Posterior vena cava (tissue), 2 donors: ENCODE measurements around the gene F10. TPM values are rescaled to one million over a fixed set of nuclear protein-coding genes. Genes with fewer than 3 reads are reported as not detected.

ENCODE experiments used
- DNase-seq: peaks from one replicate; pipeline ENCODE4 v3.0.0-alpha.2; 2020; ENCODE audit warnings: low spot score
- intact Hi-C, 2 donors: fragments of 100-400 bp; cut with DNase I; formaldehyde crosslinking; loops; one replicate each; pipeline versions ENCODE4 v1.14.1 to v1.14.2; 2022 to 2023
- total RNA-seq, 2 donors: library from RNA; stranded (reverse); fragmentation: NEBNext Ultra II Directional; extraction: Animal tissue kit (Norgen Biotek cat#: 25700); gene quantifications; one replicate each; pipeline ENCODE4 v1.2.1, GENCODE V29; 2021
- donor health status: DM: yes; HTN: yes; CAD: no.
- donor health status: DM: yes; HTN: yes; CAD: no.

Gene F10
- total RNA-seq, 2 donors from 2014 or later, result 19.8 to 48.4 TPM

DNA sequence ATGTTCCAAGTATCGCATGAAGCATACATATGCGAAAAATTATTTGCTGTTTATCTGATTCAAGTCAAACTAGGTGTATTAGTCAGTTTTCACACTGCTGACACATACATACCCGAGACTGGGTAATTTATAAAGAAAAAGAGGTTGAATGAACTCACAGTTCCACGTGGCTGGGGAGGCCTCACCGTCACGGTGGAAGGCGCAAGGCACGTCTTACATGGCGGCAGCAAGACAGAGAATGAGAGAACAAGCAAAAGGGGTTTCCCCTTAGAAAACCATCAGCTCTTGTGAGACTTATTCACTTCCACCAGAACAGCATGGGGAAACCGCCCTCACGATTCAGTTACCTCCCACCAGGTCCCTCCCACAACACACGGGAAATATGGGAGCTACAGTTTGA is 22.9 kb downstream of the F10 start:
- intact Hi-C loops, result no loop called here
- DNase-seq, result no peak

- intact Hi-C loops, result no loop called here
- peak; percentile 46 for DNase-seq
Observed at GRCh38 chr13:113145911-113146598, 23.5 kb downstream of the F10 start.

DNA sequence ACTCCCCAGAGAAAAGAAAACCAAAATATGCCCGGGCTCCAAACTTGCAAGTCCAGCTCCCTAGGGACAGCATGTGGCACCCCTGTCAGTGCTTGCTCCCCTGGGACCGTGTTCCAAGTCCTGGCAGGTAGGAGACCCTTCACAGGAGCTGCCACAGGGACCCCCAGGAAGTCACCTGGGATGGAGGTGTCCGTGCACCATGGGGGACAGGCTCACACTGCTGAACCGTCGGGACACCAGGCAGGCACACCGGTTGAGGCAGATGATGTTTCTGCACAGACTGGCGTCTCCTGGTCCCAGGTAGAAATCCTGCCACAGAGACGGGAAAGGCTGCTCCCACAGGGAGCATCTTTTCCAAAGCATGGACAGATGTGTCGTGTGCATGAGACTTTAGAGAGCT is 24.2 kb downstream of the F10 start:
- intact Hi-C loops, result no loop called here
- peak; percentile 37 for DNase-seq

DNA sequence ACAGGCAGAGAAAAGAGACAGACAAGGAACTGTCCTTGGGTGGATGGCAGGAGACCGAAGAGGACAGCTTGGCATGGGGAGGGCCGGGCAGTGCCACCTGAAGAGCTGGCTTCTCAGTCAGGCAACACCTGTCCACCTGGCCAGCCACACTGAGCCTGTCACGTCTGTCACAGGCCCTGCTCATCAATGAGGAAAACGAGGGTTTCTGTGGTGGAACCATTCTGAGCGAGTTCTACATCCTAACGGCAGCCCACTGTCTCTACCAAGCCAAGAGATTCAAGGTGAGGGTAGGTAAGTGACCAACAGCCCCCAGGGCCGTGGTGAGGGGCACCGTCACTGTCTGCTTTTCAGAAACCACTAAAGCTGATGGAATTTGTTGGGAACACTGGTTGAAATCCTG is 24.6 kb downstream of the F10 start:
- intact Hi-C loops, result no loop called here
- peak; percentile 45 for DNase-seq

DNA sequence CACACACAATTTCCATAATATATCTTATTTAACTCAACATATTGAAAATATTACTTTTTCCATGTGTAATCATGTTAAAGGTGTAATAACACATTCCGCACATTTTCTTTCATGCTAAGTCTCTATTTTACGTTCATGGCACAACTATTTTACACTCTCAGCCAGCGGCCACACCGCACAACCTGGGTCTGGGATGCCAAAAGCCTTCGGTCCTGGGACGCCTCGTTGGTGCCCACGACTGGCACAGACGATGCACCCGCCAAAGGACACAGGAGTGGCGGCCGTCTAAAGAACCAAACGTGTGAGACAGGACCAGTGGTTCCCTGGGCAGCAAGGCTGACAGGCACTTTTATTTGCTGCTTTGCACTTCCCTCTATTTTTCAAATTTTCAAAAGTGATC is 25.8 kb downstream of the F10 start:
- peak; percentile 51 for DNase-seq
- intact Hi-C loops, result no loop called here

- peak; percentile 75 for DNase-seq
- intact Hi-C loops, result no loop called here
Observed at GRCh38 chr13:113148940-113149503, 26.4 kb downstream of the F10 start.

DNA sequence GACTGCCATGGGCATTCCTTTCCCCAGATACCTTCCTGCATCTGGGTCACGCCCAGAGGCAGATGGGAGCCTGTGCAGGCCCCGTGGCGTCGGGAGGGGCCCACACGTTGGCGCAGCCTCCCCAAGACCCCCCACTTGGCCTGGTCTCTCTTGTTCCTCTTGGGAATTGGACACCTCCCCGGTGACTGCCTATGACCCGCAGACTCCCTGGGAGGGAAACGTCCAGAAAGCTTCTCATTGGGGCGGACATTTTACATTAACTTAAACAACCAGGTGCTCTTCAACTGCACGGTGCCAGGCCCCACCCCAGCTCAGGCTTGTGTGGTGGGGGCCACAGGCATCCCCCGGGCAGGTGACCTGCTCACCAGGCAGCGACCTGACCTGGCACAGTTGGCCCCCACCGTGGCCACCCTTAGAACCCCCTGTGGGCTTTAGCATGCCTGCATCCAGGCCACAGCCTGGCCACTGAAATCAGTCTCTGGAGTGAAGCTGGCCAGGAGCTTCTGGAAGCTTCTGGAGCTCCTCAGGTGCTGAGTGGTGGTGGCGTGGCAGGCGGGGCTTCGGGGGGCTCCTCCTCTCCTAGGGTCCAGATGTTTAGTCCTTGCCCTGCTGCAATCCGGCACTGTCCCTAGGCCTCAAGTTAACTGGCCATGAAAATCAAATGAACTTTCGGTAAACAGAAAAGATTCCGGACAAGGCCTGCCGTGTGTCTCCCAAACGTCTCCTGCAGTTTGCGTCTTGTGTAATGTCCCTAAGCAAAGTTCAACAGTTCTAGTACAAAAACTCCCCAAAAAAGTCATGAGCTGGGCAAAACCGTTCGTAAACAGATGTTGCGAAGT is 27.3 kb downstream of the F10 start:
- DNase-seq, result no peak
- intact Hi-C loops, result no loop called here

- intact Hi-C loops, result no loop called here
- no peak for DNase-seq
Observed at GRCh38 chr13:113150550-113151365, 28.2 kb downstream of the F10 start.

- intact Hi-C loops, result no loop called here
- no peak for DNase-seq
Observed at GRCh38 chr13:113151745-113152690, 29.4 kb downstream of the F10 start.

DNA sequence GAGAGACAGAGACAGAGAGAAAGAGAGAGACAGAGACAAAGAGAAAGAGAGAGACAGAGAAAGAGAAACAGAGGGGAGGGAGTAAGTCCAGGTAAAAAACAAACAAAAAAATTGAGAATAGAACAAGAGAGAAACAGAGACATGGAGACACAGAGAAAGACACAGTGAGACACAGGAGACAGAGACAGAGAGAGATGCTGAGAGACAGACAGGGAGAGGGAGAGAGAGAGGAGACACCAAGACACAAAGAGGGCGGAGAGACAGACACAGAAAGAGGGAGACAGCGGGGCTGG is 30.0 kb downstream of the F10 start:
- DNase-seq, result no peak
- intact Hi-C loops, result no loop called here

DNA sequence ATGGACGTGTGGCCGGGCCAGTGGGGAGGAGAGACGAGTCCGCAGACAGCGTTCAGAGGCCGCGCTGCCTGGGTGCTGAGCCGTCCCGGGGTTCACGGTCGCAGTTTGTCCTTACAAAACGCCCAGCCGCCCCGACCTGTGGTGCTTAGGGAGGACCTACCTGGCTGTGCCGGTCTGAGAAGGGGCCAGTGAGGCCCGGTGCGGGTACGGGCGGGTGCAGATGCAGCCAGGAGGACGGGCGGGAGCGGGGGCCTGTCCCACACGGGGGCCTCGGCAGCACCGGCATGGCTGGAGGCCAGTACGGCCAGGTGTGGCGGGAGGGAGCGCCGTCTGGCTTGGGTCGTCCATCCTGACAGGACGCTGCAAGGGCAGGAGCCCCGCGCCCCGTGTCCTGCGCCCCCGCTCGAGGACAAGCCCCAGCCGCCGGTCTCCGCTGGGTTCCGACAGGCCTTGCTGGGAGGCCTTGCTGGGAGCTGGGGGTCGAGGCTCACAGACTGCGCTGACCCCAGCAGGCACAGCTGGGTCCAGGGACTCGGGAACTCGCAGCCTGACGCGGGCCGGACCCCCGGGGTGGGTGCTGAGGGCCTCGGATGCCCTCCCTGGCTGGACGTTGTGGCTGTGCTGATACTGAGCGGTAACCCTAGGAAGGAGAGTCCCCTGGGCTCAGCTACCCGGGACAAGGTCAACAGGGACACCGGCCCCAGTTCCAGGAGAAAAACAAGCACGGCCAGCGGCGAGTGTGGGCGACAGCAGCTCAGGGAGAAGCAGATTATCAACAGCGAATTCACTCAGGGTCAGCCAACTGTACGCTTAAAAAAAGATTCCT is 30.6 kb downstream of the F10 start:
- intact Hi-C loops, result no loop called here
- DNase-seq, result peak; percentile 89

GRCh38 chr13:113153810-113154748 is 31.5 kb downstream of the F10 start:
- intact Hi-C loops, result no loop called here
- DNase-seq, result peak; percentile 94

DNA sequence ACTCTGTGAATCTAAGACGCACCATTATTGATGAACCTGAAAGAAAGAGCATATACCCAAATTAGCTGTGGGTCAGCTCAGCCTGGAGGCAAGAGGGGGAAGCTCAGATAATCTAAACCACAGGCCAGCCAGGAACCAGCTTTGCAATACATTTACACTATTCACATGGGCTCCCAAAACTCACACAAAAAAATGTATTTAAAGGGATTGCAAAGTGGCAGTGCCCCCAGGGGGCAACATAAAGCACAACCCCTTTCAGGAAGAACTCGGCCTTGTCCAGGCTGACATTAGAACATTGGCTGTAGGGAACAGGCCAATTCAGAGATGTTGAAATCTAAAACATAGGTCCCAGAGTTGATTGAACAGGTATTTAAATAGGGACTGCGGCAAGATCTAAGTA is 32.6 kb downstream of the F10 start:
- intact Hi-C loops, result no loop called here
- DNase-seq, result no peak

- intact Hi-C loops, result no loop called here
- no peak for DNase-seq
Observed at GRCh38 chr13:113155982-113156655, 33.5 kb downstream of the F10 start.

DNA sequence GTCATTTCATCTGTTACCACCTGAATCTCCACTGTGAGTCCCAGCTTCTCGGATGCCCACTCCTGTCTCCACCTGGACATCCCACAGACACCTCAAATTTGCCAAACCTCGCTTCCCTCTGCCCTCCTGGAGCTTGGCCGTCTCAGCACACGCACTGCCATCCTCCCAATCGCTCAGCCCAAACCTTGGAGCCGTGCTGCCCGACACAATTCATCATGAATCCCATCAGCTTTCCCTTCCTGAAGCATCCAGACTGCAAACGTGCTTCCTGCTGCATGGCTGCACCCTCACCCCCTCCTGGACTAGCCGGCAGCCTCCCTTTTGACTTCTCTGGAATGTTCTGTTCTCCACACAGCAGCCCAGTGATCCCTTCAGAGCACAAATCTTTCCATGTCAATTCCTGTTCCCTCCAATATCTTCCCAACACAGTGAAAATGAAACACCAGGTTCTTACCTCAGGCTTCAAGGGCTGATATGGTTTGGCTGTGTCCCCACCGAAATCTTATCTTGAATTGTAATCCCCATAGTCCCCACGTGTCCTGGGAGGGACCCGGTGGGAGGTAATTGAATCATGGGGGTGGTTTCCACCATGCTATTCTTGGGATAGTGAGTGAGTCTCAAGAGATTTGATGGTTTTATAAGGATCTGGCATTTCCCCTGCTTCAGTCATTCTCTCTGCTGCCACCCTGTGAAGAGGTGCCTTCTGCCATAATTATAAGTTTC is 34.8 kb downstream of the F10 start:
- intact Hi-C loops, result no loop called here
- no peak for DNase-seq
